ENCODE data around the gene CDC16.

DNA sequence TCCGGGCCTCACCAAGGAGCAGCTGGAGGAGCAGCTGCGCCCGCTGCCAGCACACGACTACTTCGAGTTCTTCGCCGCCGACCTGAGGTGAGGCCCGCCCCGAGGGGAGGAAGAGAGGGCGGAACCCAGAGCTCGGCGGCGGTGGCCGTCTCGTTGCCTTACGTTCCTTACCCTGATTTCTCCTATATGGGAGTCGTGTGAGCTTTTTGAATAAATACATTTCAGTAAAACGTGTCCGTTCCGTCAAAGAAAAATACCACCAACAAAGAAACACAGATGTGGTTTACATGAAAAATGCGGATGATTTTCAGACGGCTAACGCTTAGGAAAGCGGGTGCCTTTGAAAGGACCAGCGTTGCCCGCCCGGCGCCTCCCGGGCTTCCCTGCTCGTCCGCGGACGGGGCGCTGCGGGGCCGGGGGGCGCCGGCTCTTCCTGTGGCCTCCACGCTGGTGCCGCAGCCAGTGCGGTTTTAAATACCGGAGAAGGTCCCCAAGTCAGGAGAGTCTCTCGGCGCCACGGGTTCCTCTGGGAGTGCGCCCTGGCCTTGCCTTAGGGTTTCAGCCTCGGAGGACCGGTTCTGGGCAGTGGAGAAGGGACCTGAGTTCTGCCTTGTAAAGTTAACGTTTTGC lies 47.5 kb downstream of the CDC16 start:
- TF ChIP-seq TAF1 (IDR thresholded peaks at IDR 0.05; ENCODE audit: low read depth, low read length) (peak; percentile 69; the same call in 1 of the 2 replicates), MAFK (IDR thresholded peaks at IDR 0.05; ENCODE audit: low read depth, low read length) (no peak), POLR2A (IDR thresholded peaks at IDR 0.05; ENCODE audit: control extremely low read depth in 1 of 2, low read depth in 2 of 2, low read length in 2 of 2) (peak in 1 of 2 experiments; percentile 32; a peak in 1 of 3 replicates), SP1 (IDR thresholded peaks at IDR 0.05; ENCODE audit: low read depth, low read length) (no peak), YY1 (IDR thresholded peaks at IDR 0.05; ENCODE audit: low read depth, low read length) (no peak), RXRA (IDR thresholded peaks at IDR 0.05; ENCODE audit: insufficient read depth, low read depth, low read length) (no peak), JUND (IDR thresholded peaks at IDR 0.05; ENCODE audit: low read length) (no peak), JUN (IDR thresholded peaks at IDR 0.05; ENCODE audit: low read depth, low read length) (no peak), RFX5 (IDR thresholded peaks at IDR 0.05; ENCODE audit: borderline replicate concordance, low read depth, low read length) (no peak), SIN3A (conservative IDR thresholded peaks at IDR 0.05 in 1 of 2, IDR thresholded peaks at IDR 0.05 in 1 of 2; ENCODE audit: low read depth in 1 of 2, low read length in 2 of 2) (peak in 1 of 2 experiments; percentile 36; a peak in 1 of 4 replicates)
- TF ChIP-seq, protein P1, sequence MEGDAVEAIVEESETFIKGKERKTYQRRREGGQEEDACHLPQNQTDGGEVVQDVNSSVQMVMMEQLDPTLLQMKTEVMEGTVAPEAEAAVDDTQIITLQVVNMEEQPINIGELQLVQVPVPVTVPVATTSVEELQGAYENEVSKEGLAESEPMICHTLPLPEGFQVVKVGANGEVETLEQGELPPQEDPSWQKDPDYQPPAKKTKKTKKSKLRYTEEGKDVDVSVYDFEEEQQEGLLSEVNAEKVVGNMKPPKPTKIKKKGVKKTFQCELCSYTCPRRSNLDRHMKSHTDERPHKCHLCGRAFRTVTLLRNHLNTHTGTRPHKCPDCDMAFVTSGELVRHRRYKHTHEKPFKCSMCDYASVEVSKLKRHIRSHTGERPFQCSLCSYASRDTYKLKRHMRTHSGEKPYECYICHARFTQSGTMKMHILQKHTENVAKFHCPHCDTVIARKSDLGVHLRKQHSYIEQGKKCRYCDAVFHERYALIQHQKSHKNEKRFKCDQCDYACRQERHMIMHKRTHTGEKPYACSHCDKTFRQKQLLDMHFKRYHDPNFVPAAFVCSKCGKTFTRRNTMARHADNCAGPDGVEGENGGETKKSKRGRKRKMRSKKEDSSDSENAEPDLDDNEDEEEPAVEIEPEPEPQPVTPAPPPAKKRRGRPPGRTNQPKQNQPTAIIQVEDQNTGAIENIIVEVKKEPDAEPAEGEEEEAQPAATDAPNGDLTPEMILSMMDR (IDR thresholded peaks at IDR 0.05; ENCODE audit: control extremely low read depth in 1 of 3, insufficient read depth in 1 of 3, low read depth in 1 of 3, low read length in 3 of 3): no peak
- TF ChIP-seq, protein P2, sequence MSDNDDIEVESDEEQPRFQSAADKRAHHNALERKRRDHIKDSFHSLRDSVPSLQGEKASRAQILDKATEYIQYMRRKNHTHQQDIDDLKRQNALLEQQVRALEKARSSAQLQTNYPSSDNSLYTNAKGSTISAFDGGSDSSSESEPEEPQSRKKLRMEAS (IDR thresholded peaks at IDR 0.05): no peak
